Measurements from ENCODE around the gene SLC22A23. TPM values are rescaled to one million over a fixed set of nuclear protein-coding genes. Genes with fewer than 3 reads are reported as not detected.

Gene SLC22A23
- total and polyA plus RNA-seq, 2 of the 4 experiments (the other 2 are of a cell fraction): 0.72 to 1.6 TPM

GRCh38 chr6:3456395-3456897, 404 bp downstream of the SLC22A23 start:
- peak overlapping the region; percentile 81 for H2AFZ ChIP-seq (replicated peaks; ENCODE audit: low read length, poor library complexity)

More at GRCh38 chr6:3456395-3456897, 404 bp downstream of the SLC22A23 start:
- H4K5ac ChIP-seq (ENCODE audit: low read depth, low read length): no peak overlapping the region
- H3K18ac ChIP-seq (ENCODE audit: low read depth, low read length): no peak overlapping the region
- peak overlapping the region; percentile 11 for H3K4me2 ChIP-seq (ENCODE audit: low read depth, low read length)
- no peaks in the 10 kb centered on the region for H3K9me3 ChIP-seq (ENCODE audit: control insufficient read depth, insufficient read depth, low read length)
- ChIA-PET CTCF (interaction anchor here (0.6 kb wide), 1 partner anchor 9 kb away, joined by 3 read pairs; no protein-coding TSS in a partner anchor), POLR2A (ENCODE audit: unreplicated experiment) (no interaction called here)
- intact Hi-C loops (cut with micrococcal nuclease) (loop anchor here (1.0 to 2.0 kb wide), 2 partner anchors 177 to 276 kb away; no protein-coding TSS in a partner anchor), dilution Hi-C loops (cut with HindIII; ENCODE audit: low sequenced_read_pairs, unreplicated experiment) (no loop called here), in situ Hi-C loops (cut with MboI; ENCODE audit: low sequenced_read_pairs) (no loop called here)
- H3K27ac ChIP-seq (ENCODE audit: insufficient read depth, low read length): no peak overlapping the region
- H2AK9ac ChIP-seq (replicated peaks; ENCODE audit: low read depth, low read length, poor library complexity): no peak overlapping the region
- no peak overlapping the region for H2BK20ac ChIP-seq (ENCODE audit: low read depth, low read length)
- TF ChIP-seq RFX5 (IDR thresholded peaks at IDR 0.05; ENCODE audit: low read depth, low read length) (no peak), POLR2A (IDR thresholded peaks at IDR 0.05; ENCODE audit: low read depth, low read length) (no peak), FOS (IDR thresholded peaks at IDR 0.05; ENCODE audit: low read depth, low read length) (no peak), NFE2L2 (IDR thresholded peaks at IDR 0.05; ENCODE audit: low read depth, low read length) (no peak), CHD1 (IDR thresholded peaks at IDR 0.05; ENCODE audit: low read depth, low read length) (no peak)
- peaks cover 2% of the 10 kb centered on the region; the same call in 1 of the 2 replicates for H3K4me1 ChIP-seq (ENCODE audit: control insufficient read depth, insufficient read depth, low read length)
- H3K79me1 ChIP-seq (ENCODE audit: low read depth in 1 of 2, low read length in 2 of 2): no peaks in the 10 kb centered on the region
- no peaks in the 10 kb centered on the region for H3K9me1 ChIP-seq (ENCODE audit: insufficient read depth, low read length)
- H2AK5ac ChIP-seq (ENCODE audit: low read depth, low read length): no peak overlapping the region
- H2BK5ac ChIP-seq (ENCODE audit: low read depth, low read length, poor library complexity, severe bottlenecking): no peak overlapping the region
- 0 out of 2 replicates have a peak, but pooled peaks cover 4% of the 10 kb centered on the region for H4K20me1 ChIP-seq (ENCODE audit: insufficient read depth, low read length)
- H2BK15ac ChIP-seq (ENCODE audit: low read depth, low read length): no peak overlapping the region
- no peak overlapping the region for H3K23ac ChIP-seq (ENCODE audit: low read depth, low read length)
- H3K27me3 ChIP-seq (ENCODE audit: control insufficient read depth, insufficient read depth, low read length): peaks cover 65% of the 10 kb centered on the region
- no peak overlapping the region for H3K14ac ChIP-seq (replicated peaks; ENCODE audit: low read depth, low read length)
- no peak overlapping the region for H4K91ac ChIP-seq (ENCODE audit: insufficient read depth, low read depth, low read length)
- DNase-seq (no peak), ATAC-seq (ENCODE audit: low read depth) (peak; percentile 72)
- H3K36me3 ChIP-seq (ENCODE audit: control insufficient read depth, insufficient read depth, low read length): no peaks in the 10 kb centered on the region
- no peak overlapping the region for H3K56ac ChIP-seq (ENCODE audit: extremely low read depth, insufficient read depth, low read length)
- H4K8ac ChIP-seq (ENCODE audit: low read depth in 2 of 2, low read length in 2 of 2): no peak overlapping the region
- no TSS peak for BruUV-seq (replicated peaks)
- H2BK120ac ChIP-seq (ENCODE audit: low read depth, low read length): no peak overlapping the region
- 0% methylated on average over 27 of the region's 89 CpGs; no CpG with 5 or more reads in 1 of the 2 experiments for WGBS, 2 experiments (ENCODE audit: extremely low coverage in 2 of 2, insufficient read length in 1 of 2)
- peak overlapping the region; percentile 31 for H3K4me3 ChIP-seq (ENCODE audit: insufficient read depth, low read depth, low read length)
- H3K4ac ChIP-seq (ENCODE audit: low read depth, low read length): no peak overlapping the region
- no peak overlapping the region for H3K9ac ChIP-seq (ENCODE audit: low read depth, low read length)
